Cardiac fibroblast (primary cell): ENCODE results near the gene TP53AIP1.

Experiments used
- DNase-seq, 2 donors: peaks; one replicate each; pipeline versions ENCODE4 v3.0.0 to v3.0.0-alpha.2; 2010; ENCODE audit warnings: low read depth in 2 of 2
- H3K4me3 ChIP-seq, 2 donors: replicated peaks in 1 of 2; 1 replicate in 1 of 2; 2 replicates in 1 of 2; pipeline ENCODE4 v1.5.1; 2011; ENCODE audit warnings: low read depth in 2 of 2, low read length in 2 of 2, mild to moderate bottlenecking in 2 of 2, moderate library complexity in 1 of 2
- CTCF ChIP-seq: IDR thresholded peaks from one replicate; pipeline ENCODE4 v1.5.1; 2011; ENCODE audit warnings: low read depth, mild to moderate bottlenecking, low read length, inconsistent platforms

TP53AIP1 gene

GRCh38 chr11:128947773-128948172, 5.1 kb upstream of the TP53AIP1 start:
- TF ChIP-seq CTCF, result no peak
- no peak for DNase-seq
- H3K4me3 ChIP-seq, result no peak overlapping the region

DNA sequence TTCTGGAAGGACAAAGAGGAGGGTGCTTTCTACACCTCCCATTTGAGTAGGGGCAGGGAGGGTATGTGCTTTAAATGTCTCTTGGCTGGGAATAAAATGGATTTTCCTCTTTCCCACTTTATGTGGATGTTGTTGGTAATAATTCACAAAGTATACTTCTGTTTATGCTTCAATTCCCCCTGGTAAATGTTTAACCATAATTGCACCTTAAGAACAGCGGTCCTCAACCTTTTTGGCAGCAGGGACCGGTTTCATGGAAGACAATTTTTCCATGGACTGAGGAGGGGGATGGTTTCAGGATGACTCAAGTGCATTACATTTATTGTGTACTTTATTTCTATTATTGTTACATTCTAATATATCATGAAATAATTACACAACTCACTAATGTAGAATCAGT, 4.0 kb upstream of the TP53AIP1 start:
- no peak for DNase-seq
- TF ChIP-seq CTCF, result no peak
- no peak overlapping the region for H3K4me3 ChIP-seq

DNA sequence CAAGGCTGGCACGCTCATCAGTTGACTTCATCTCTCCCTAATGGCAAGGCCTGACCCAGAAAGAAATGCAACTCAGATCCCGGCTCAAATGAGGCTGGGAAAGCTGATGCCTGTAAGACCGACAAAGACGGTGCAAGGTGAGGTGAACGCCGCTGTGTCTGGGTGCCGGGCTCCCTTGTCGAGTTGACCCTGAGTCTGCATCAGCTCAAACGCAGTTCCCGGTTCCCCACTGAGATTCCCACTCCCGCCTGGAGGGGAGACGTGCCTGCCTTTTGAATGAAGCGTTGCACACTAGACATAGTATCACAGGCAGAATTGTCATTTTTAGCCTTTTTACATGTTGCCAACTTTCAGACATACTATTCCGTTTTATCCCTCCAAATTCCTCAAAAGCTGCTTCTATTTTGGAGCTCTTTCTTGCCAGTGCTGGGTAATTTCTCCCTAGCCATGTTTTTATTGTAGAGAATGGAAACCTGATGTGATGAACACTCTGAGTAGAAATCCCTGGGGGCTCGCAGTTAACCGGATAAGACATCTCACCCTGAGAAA, 831 bp upstream of the TP53AIP1 start:
- TF ChIP-seq CTCF, result no peak
- H3K4me3 ChIP-seq, result no peak overlapping the region
- DNase-seq, result no peak

GRCh38 chr11:128942272-128942612, 429 bp downstream of the TP53AIP1 start:
- H3K4me3 ChIP-seq, result no peak overlapping the region
- no peak for TF ChIP-seq CTCF
- DNase-seq, result no peak

GRCh38 chr11:128941573-128942271, 949 bp downstream of the TP53AIP1 start:
- DNase-seq, result no peak
- H3K4me3 ChIP-seq, result no peak overlapping the region
- TF ChIP-seq CTCF, result no peak

GRCh38 chr11:128941110-128941509, 1.6 kb downstream of the TP53AIP1 start:
- no peak for DNase-seq
- no peak overlapping the region for H3K4me3 ChIP-seq
- no peak for TF ChIP-seq CTCF

DNA sequence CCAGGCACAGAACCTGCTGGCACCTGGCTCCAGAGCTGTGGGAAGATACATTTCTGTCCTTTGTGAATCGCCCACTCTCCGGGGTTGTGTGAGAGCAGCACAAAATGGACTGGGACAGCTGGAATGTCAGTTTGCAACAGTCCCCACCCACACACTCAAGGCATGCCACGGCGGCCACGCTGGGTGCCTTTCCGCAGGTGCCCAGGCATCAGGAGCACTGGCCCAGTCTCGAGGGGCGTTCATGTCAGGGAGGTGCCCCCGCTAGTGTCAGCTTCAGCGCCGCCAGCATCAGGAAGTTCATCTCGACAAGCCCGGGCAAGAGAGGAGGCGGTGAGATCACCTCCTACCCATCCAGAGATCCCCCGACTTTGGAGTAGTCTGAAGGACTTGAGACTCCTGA, 2.1 kb downstream of the TP53AIP1 start:
- TF ChIP-seq CTCF, result no peak
- no peak overlapping the region for H3K4me3 ChIP-seq
- no peak for DNase-seq
